SKM-1 (cell line): ENCODE results near the gene CBY2.
"Not testable (repeated sequence)": the region's sequence is repeated elsewhere in the genome, so short reads cannot be mapped to it uniquely, and the experiment has no call there.

ENCODE experiments used
- DNase-seq: peaks from one replicate; lab custom pipeline; 2025; ENCODE audit not compliant: unreplicated experiment; lab: John Stamatoyannopoulos, UW

The CBY2 gene

GRCh38 chr13:45737571-45738017 is 35.5 kb downstream of the CBY2 start:
- DNase-seq = no peak

GRCh38 chr13:45742985-45743384 is 40.9 kb downstream of the CBY2 start:
- DNase-seq = no peak

- DNase-seq = no peak
These were observed 42.9 kb downstream of the CBY2 start for GRCh38 chr13:45744979-45745378.

GRCh38 chr13:45747071-45747470 is 45.0 kb downstream of the CBY2 start:
- peak; percentile 83 for DNase-seq

GRCh38 chr13:45748941-45749759 is 47.0 kb downstream of the CBY2 start:
- DNase-seq = no peak

- DNase-seq = no peak
These were observed 48.4 kb downstream of the CBY2 start for GRCh38 chr13:45750566-45750965.

GRCh38 chr13:45751885-45752284 is 49.8 kb downstream of the CBY2 start:
- DNase-seq = no peak

- peak; percentile 22 for DNase-seq
These were observed 50.4 kb downstream of the CBY2 start for GRCh38 chr13:45752510-45752909.

- DNase-seq = not testable (repeated sequence)
These were observed 54.4 kb downstream of the CBY2 start for GRCh38 chr13:45756498-45756897.

- DNase-seq = not testable (repeated sequence)
These were observed 55.5 kb downstream of the CBY2 start for GRCh38 chr13:45757589-45757988.

- DNase-seq = no peak
These were observed 61.3 kb downstream of the CBY2 start for GRCh38 chr13:45763419-45763818.
